GM12878 (cell line): ENCODE measurements around the gene SCNN1A.

Experiments used
- CHD4 ChIP-seq: fragments of 200-600 bp; sonication (generic); IDR thresholded peaks from 2 replicates; pipeline ENCODE4 v1.6.1; 2016; ENCODE audit warnings: mild to moderate bottlenecking
- CTCF ChIP-seq, 3 experiments: IDR thresholded peaks in 2 of 3; conservative IDR thresholded peaks in 1 of 3; 2 replicates each; pipeline ENCODE4 v1.5.1; 2011; ENCODE audit warnings: low read depth in 3 of 3, low read length in 3 of 3, mild to moderate bottlenecking in 3 of 3, control low read depth in 2 of 3, moderate library complexity in 2 of 3, inconsistent platforms in 1 of 3, mixed read lengths in 1 of 3; ENCODE audit not compliant: control insufficient read depth in 2 of 3, insufficient read depth in 1 of 3; ENCODE audit errors: extremely low read depth in 1 of 3
- NR2F1 ChIP-seq: fragments of 450-650 bp; conservative IDR thresholded peaks from 2 replicates; pipeline ENCODE4 v1.6.1; 2017; ENCODE audit warnings: mild to moderate bottlenecking
- SIN3A ChIP-seq: IDR thresholded peaks from 2 replicates; pipeline ENCODE4 v1.6.1; 2012; ENCODE audit warnings: low read depth, low read length, improper control_type of control experiment
- TAF1 ChIP-seq: IDR thresholded peaks from 2 replicates; pipeline ENCODE4 v1.6.1; 2011; ENCODE audit warnings: mild to moderate bottlenecking, low read depth, low read length, borderline replicate concordance

GRCh38 chr12:6316921-6317692, 58.3 kb downstream of the SCNN1A start:
- no peak for TF ChIP-seq NR2F1
- TF ChIP-seq TAF1, result no peak
- no peak for TF ChIP-seq SIN3A
- no peak for TF ChIP-seq CTCF (IDR thresholded peaks at IDR 0.05 in 2 of 3, conservative IDR thresholded peaks at IDR 0.05 in 1 of 3; ENCODE audit: control insufficient read depth in 2 of 3, extremely low read depth in 1 of 3, insufficient read depth in 1 of 3, low read depth in 3 of 3, low read length in 3 of 3)
- TF ChIP-seq CHD4, result no peak
